ENCODE results near the gene OR10A5.
A peak's percentile ranks its signal among the peaks of the same experiment; 100 is the strongest.
"Not testable (repeated sequence)": the region's sequence is repeated elsewhere in the genome, so short reads cannot be mapped to it uniquely, and the experiment has no call there.

The OR10A5 gene

GRCh38 chr11:6845383-6845782 is at the start of gene OR10A5:
Gene OR10A5, plus strand, starts transcription at chr11:6845683. Its CDS starts 0 bp downstream, at chr11:6845683.
- no peak for DNase-seq

DNA sequence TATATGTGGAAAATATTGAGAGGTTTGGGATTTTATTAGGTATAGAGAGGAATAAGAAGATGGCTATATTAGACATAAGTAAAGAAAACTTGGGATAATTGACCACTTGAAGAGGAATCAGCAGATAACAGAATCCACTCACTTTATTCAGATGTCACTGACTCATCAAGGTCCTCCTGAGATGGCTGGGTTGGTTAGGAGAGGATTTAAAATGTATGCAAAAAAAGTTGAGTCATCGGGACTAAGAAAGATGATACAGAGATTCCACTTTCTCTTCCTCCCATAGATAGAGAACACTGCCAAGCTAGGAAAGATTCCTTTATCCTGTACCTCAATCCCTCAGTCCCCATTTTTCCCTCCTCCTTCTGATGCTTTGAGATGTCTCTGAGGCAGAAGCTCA is 46.1 kb upstream of the OR10A5 start, which contains the start of gene OR6A2:
Gene OR6A2 (minus strand): TSS at position 288 of the 400 bp plus-strand sequence. CDS start 3,981 bp downstream, outside the sequence.
- DNase-seq: no peak

DNA sequence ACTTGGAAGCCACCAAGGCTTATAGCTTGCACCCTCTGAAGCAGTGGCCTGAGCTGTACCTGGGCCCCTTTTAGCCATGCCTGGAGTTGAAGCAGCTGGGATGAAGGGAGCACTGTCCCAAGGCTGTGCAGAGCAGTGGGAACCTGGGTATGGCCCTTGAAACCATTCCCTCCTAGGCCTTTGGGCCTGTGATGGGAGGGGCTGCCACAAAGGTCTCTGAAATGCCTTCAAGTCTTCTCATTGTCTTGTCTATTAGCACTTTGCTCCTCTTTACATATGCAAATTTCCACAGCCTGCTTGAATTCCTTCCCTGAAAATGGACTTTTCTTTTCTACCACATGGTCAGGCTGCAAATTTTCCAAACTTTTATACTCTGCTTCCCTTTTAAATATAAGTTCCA is 44.4 kb upstream of the OR10A5 start:
- not testable (repeated sequence) for DNase-seq

DNA sequence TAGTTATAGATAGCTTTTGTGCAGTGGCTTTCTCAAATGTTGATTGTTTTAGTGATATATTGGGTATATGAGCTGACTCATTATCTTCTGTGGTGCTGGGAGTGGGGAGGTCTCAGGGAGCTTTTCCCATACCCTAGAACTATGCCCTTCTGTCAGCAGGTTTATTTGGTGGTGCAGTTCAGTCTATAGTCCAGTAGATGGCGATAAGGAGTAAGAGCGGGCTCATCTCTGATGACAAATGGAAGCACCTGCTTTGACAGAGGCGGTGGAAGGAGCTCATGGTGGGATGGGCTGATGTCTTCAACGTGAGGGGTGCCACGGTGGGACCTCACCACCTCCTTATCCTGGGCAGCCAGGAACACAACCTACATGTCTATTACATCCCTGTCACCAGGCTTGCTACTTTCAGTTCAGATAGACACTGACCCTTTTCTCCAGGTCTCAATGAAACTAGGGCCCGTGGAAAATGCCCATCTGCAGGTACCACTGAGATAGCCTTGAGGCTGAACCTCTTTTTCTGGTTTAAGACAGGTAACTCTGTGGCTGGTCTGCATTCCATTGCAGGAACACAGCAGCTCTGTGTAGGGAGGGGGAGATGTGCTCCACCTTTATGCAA is 33.0 kb upstream of the OR10A5 start:
- DNase-seq: peak; percentile 24

- no peak for DNase-seq
These were observed 31.8 kb upstream of the OR10A5 start for GRCh38 chr11:6813656-6814055.

DNA sequence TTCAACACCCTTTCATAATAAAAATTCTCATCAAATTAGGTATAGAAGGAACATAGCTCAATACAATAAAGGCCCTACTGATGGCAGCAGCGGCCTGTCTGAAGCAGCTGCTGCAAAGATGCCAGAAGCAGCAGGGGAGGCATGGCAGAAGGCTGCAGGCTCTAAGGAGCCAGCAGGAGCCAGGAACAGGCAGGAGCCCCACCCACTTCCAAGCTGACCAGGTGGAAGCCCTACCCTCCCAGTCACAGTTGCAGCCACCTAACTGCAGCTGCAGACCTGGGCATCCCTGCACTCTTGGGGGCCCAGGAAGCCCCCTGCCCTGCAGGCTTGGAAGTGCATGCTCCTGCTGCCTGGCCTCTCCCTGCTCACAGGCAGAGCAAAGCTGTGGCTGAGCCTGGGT is 27.8 kb upstream of the OR10A5 start:
- DNase-seq: no peak

DNA sequence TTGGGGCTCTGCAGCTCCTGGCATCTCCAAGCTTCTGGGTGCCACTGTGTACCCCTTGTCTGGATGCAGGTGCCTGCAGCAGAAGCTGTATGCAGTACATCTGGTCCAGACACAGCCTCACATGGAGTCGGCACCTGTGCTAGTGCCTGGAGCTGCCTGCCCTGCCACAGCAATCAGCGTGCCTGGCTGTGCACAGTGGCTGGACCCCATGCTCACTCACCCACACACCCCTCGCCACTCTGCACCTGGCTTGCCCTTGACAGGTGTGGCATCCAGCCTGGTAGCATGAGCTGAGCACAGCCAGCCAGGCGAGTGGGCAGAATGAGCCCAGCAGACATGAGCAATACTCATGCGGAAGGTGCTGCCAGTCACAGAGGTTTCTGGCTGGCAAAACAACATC is 26.5 kb upstream of the OR10A5 start:
- DNase-seq: no peak

- DNase-seq: no peak
These were observed 21.2 kb upstream of the OR10A5 start for GRCh38 chr11:6824136-6824823.

- no peak for DNase-seq
These were observed 20.2 kb upstream of the OR10A5 start for GRCh38 chr11:6825231-6825744.

GRCh38 chr11:6828103-6828502 is 17.4 kb upstream of the OR10A5 start:
- DNase-seq: no peak

- DNase-seq: no peak
These were observed 12.1 kb upstream of the OR10A5 start for GRCh38 chr11:6833356-6833755.

DNA sequence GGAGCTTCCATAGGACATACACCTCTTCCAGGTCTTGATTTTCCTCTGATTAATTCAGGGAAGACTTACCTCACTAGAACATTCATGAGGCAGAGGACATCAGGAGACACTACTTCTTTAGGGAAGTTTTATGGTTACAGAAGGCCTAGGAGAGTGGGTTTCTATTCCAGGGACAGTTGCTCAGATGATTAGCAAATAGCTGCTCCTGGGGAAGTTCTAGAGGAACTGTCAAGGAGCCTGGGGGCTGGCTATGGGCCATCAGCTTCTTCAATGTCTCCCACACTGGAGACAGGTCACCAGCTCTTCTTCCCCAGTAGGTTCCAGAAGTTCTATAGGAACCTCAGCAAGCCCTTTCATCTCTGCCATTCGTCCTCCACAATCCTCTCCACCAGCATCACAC is 11.5 kb upstream of the OR10A5 start:
- DNase-seq: no peak

DNA sequence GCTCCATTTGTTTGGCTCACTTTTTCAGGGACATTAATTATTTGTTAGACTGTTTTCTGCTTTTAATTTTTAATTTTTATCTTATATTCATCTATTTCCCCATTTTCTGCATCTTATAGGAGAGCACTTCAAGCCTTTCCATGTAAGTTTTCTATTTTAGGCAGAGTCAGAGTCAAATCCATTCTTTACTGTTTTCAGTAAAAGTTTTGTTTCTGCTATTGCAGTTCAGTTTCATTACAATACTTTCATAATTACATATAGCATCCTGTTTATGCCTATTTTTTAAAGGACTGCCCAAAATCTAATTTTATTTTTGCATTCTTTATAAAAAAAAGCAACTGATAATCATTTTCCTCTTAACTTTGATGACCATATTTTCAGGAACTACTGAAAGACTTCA is 3.8 kb upstream of the OR10A5 start:
- no peak for DNase-seq

DNA sequence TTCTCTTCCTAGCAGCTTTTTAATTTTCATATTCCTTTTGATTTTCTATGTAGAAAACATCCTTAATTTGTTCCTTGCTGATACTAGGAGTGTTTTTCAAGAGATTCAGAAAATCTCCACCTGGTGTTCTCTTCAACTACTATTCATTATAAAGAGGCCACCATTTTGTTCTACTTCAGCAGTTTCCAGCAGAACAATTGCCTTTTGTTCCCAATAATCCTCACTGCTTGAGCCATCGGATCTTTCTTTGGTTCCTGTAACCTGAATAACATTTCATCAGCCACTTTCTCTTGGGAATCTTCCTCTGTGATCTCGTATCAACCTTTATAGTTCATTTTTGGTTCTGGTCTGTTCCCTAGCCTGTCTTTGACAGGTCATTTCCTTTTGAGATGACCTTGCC is 1.8 kb upstream of the OR10A5 start:
- DNase-seq: no peak

DNA sequence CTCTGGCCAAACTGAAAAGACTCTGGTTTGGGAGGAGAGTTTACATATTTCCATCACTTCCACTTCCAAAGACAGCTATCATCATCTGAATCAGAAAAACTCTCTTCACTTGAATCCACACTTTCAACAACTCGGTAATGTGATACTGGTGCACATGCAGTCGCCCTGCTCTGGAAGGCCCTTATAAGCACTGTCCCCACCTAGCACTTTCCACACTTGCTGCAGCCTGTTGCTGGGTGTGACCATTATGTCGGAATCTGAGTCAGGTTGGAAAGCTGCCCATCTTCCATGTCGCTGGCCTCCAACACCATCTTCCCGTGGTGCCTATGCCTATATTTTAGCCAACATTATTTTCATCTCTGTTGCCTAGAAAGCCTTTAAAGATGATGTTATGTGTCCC is 1.1 kb upstream of the OR10A5 start:
- DNase-seq: no peak

- no peak for DNase-seq
These were observed 5.0 kb downstream of the OR10A5 start for GRCh38 chr11:6850526-6850925.

- DNase-seq: not testable (repeated sequence)
These were observed 9.3 kb downstream of the OR10A5 start for GRCh38 chr11:6854801-6855200.

DNA sequence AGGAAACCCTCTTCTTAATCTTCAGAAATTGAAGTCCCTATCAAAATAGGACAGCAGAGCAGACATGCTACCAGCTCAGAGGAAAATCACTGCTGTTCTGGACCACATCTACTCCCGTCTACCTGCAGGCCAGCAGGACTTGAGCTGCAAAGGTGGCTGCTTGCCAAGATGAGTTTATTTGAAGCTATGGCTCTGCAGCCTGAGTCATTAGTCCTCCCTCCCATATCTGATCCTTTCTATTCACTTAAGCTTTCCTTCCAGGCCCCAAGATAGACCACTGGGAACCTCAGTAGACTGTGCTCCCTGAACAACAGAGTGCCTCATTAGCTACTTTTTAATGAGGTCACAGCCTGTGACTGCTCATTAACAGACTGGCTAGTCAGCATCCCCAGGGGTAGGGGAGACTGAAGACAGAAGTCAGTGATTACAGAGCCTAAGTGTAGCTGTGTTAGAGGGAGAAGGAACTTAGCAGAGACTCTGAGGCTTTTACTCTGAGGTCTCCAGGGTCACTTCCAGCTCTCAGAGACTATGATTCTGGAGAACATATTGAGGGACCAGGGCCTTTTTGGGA is 10.6 kb downstream of the OR10A5 start:
- no peak for DNase-seq

GRCh38 chr11:6856871-6857270 is 11.4 kb downstream of the OR10A5 start:
- no peak for DNase-seq

DNA sequence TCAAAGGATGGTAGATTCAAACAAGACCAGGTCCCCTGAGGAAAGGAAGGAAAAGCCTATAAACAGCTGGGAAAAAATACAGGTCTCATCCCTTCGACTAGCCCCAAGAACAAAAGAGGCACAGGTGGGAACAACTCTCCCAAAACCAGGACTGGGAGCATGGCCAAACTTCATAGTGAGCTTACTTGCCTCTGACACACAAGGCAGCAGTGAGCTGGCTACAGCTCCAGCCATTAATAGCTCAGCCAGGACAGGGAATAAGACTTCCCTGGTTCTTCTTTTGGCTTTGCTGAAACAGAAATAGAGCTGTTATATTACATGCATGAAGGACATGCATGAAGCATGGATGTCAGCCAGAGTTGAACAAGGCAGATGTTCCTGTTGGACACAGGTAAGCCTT is 17.5 kb downstream of the OR10A5 start, which contains the start of gene OR10A2:
Gene OR10A2 (plus strand): TSS at position 97 of the 400 bp plus-strand sequence. CDS start 6,698 bp downstream, outside the sequence.
- DNase-seq: no peak

GRCh38 chr11:6864438-6864837 is 19.0 kb downstream of the OR10A5 start:
- no peak for DNase-seq

DNA sequence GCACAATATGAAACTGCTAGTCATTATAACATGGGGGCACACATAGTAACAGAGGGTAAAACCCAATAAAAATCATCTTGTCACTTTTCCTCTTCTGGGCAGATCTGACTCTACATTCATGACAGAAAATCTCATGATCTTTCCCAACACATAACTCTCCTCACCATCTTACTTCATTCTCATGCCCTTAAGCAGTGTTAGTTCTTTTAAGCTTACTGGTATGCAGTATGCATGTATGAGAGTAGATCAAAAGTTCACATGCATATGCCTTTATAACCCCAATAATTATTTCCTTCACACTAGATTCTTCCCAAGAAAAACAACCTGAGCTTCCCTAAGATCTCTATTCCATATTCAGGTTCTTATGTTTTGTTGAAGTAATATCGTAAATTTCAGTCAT is 25.8 kb downstream of the OR10A5 start:
- DNase-seq: no peak

- no peak for DNase-seq
These were observed 30.3 kb downstream of the OR10A5 start for GRCh38 chr11:6875761-6876160.

- DNase-seq: no peak
These were observed 30.8 kb downstream of the OR10A5 start, which contains the start of gene OR10A4 for GRCh38 chr11:6876325-6876724. Gene OR10A4, plus strand, starts transcription at chr11:6876625. Its CDS starts 23 bp downstream, at chr11:6876648.
